Psoas muscle (tissue), 8 donors: Measurements from ENCODE around the gene SLC5A12. TPM values are rescaled to one million over a fixed set of nuclear protein-coding genes. Genes with fewer than 3 reads are reported as not detected.
A peak's percentile ranks its signal among the peaks of the same experiment; 100 is the strongest.

ENCODE experiments used
- ATAC-seq, 4 donors: fragments of 200-7000 bp; cut with Tn5 transposase; one replicate each; pipeline ENCODE4 v1.9.1; 2020; ENCODE audit warnings: moderate library complexity in 3 of 4, mild to moderate bottlenecking in 2 of 4
- DNase-seq, 2 donors: peaks; one replicate each; pipeline ENCODE4 v3.0.0-alpha.2; 2020
- H3K27ac ChIP-seq: fragments of 200-600 bp; one replicate; pipeline ENCODE4 v1.8.0; 2022
- H3K27me3 ChIP-seq, 3 donors: fragments of 200-600 bp in 1 of 3; one replicate each; pipeline versions ENCODE4 v1.6.1 to v1.8.0; 2013 to 2022; ENCODE audit warnings: low read length in 2 of 3, mild to moderate bottlenecking in 2 of 3, moderate library complexity in 1 of 3; ENCODE audit not compliant: insufficient read depth in 3 of 3
- H3K36me3 ChIP-seq, 2 donors: fragments of 200-600 bp in 1 of 2; one replicate each; pipeline versions ENCODE4 v1.6.1 to v1.8.0; 2013 to 2022; ENCODE audit warnings: low read depth in 1 of 2, mild to moderate bottlenecking in 1 of 2, moderate library complexity in 1 of 2; ENCODE audit not compliant: insufficient read depth in 1 of 2
- H3K4me1 ChIP-seq: fragments of 200-600 bp; one replicate; pipeline ENCODE4 v1.8.0; 2022
- H3K4me3 ChIP-seq: fragments of 200-600 bp; one replicate; pipeline ENCODE4 v1.8.0; 2022; ENCODE audit warnings: mild to moderate bottlenecking
- H3K9me3 ChIP-seq: fragments of 200-600 bp; one replicate; pipeline ENCODE4 v1.8.0; 2022
- WGBS, 3 donors: extraction: QIAGEN DNeasy Blood & Tissue Kit; methylation state at CpG; one replicate each; pipeline versions ENCODE4 v1.1.6 to v1.1.7; 2013; 5-methylcytosine and 5-hydroxymethylcytosine counted together
- intact Hi-C, 2 donors: fragments of 100-400 bp; cut with DNase I; formaldehyde crosslinking; loops; one replicate each; pipeline versions ENCODE4 v1.11.0 to v1.14.2; 2022
- polyA plus RNA-seq, 3 donors: library from polyadenylated mRNA; stranded (reverse); fragments of 200-250 nt; gene quantifications; one replicate each; pipeline ENCODE4 v1.2.3, GENCODE V29; 2013
- total RNA-seq, 4 donors: library from RNA; stranded (reverse); fragmentation: NEBNext Ultra II Directional in 2 of 4; extraction: Animal tissue kit (Norgen Biotek cat#: 25700) in 2 of 4; gene quantifications; one replicate each; pipeline versions ENCODE4 v1.2.1 to v1.2.4, GENCODE V29; 2021 to 2023
- TF ChIP-seq, protein P1 (sequence below): fragments of 200-600 bp; IDR thresholded peaks from one replicate; pipeline ENCODE4 v1.8.0; 2022; ENCODE audit warnings: antibody characterized with exemption
- donor health status: healthy with polysubstance abuse.
- donor health status: DM: no; HTN: no; CAD: no; lungs with moderate emphysema.
- donor health status: Bipolar disorder and iron deficiency.
- donor health status: healthy.
- donor health status: DM: yes; HTN: yes; CAD: no.
- donor health status: DM: no; HTN: no; CAD: no.
- donor health status: DM: no; HTN: no; CAD: no.
- donor health status: DM: yes; HTN: yes; CAD: no.

The SLC5A12 gene
- total and polyA plus RNA-seq, 7 donors, result 0.03 TPM; not detected in 6

DNA sequence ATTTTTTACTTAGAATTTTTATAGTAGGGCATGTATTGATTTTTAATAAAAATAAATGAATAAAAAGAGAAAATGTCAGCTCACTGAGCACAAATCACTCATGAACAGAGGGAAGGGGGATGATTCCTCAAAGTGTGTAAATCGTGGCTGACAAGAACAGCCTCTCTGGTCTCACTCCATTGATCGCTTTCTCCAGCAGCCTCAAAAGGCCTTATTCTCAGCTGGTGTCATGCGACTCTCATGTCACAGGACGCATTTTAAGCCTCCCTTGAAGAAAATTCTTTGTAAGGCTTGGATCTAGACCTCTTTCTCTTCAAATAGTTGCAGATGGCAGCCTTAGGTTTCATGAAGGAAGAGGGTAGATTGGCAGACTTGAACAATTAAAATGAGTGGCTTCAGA, 33.9 kb upstream of the SLC5A12 start:
- intact Hi-C loops, result loop anchor here in 1 of 2 donors (2.0 to 10.0 kb wide), 2 partner anchors 403 to 739 kb away; no protein-coding TSS in a partner anchor
- no peaks in the 10 kb centered on the region for H3K4me1 ChIP-seq
- H3K27ac ChIP-seq, result no peak overlapping the region
- TF ChIP-seq, protein P1, sequence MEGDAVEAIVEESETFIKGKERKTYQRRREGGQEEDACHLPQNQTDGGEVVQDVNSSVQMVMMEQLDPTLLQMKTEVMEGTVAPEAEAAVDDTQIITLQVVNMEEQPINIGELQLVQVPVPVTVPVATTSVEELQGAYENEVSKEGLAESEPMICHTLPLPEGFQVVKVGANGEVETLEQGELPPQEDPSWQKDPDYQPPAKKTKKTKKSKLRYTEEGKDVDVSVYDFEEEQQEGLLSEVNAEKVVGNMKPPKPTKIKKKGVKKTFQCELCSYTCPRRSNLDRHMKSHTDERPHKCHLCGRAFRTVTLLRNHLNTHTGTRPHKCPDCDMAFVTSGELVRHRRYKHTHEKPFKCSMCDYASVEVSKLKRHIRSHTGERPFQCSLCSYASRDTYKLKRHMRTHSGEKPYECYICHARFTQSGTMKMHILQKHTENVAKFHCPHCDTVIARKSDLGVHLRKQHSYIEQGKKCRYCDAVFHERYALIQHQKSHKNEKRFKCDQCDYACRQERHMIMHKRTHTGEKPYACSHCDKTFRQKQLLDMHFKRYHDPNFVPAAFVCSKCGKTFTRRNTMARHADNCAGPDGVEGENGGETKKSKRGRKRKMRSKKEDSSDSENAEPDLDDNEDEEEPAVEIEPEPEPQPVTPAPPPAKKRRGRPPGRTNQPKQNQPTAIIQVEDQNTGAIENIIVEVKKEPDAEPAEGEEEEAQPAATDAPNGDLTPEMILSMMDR, result no peak
- no peaks in the 10 kb centered on the region for H3K36me3 ChIP-seq
- no peaks in the 10 kb centered on the region for H3K9me3 ChIP-seq
- 77 to 86% (median 82%) methylated on average over 4 of the region's 4 CpGs for WGBS, 3 donors
- no peak for DNase-seq
- no peaks in the 10 kb centered on the region for H3K27me3 ChIP-seq
- ATAC-seq, result no peak
- H3K4me3 ChIP-seq, result no peak overlapping the region

DNA sequence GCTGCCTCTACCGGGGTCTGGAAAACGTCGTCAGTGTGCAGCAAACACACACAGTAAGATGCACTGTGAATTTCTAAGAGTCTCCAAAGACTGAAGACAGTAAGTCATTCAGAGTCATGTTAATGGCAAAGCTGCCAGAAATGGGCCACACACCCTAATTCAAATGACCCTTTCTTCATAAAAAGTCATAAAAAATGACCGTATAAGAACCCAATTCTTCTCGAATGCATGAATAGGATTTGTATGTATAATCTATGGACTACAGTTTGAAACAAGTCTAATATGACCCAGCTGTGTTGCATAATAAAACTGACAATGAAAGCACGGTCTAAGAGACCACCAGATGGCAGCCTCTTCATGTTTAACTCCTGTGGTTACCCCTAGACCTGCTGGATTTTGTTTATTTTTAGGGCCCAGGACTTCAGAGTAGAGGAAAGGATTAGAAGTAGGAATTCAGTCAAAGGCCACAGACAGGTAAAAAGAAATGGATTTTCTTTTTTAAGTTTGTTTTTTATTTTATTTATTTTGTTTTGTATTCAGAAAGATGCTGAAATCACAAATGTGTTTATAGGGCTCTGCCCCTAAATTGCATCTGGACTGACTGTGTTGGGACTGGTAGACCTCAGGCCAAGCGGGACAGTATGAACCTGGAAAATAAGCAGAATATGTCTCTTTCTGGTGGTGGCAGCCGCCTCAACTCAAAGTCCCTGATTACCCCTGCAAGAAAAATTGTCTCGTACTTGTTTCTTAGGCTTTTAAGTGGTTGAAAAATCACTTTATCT, 32.1 kb upstream of the SLC5A12 start:
- ATAC-seq, result peak; percentile 53 to 92 (median 79)
- Histone ChIP-seq H3K9me3 (no peaks in the 10 kb centered on the region), H3K4me1 (no peaks in the 10 kb centered on the region), H3K27me3 (no peaks in the 10 kb centered on the region), H3K4me3 (no peak overlapping the region), H3K27ac (no peak overlapping the region), H3K36me3 (no peaks in the 10 kb centered on the region)
- TF ChIP-seq, protein P1, result peak; percentile 69
- intact Hi-C loops, result loop anchor here (2.0 to 10.0 kb wide), 2 partner anchors 405 to 741 kb away; no protein-coding TSS in a partner anchor
- DNase-seq, result peak; percentile 18 to 52
- 34% methylated on average over 9 of the region's 9 CpGs for WGBS, 3 donors

DNA sequence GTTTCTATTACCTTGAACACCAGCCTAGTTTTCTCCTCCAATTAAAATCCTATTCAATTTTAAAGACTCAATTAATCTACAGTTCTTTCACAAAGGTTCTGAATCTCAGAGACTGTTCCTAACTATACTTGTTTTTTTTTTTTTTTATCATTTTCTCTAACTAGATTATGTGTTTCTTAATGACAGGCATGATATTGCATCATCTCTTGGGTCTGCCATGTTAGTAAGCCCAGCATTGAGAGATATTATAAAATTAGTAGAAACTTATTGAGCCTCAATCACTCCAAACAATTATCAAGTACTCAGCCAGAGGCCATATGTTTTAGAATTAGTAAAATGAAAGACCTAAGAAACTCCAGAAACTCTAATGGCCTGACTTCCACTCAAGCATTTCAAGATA, 28.1 kb upstream of the SLC5A12 start:
- Histone ChIP-seq H3K9me3 (no peaks in the 10 kb centered on the region), H3K27ac (no peak overlapping the region), H3K36me3 (no peaks in the 10 kb centered on the region), H3K4me1 (no peaks in the 10 kb centered on the region), H3K4me3 (no peak overlapping the region), H3K27me3 (no peaks in the 10 kb centered on the region)
- intact Hi-C loops, result loop anchor here in 1 of 2 donors (10.0 kb wide), 1 partner anchor 745 kb away; no protein-coding TSS in a partner anchor
- no peak for DNase-seq
- no peak for ATAC-seq
- TF ChIP-seq, protein P1, result no peak

DNA sequence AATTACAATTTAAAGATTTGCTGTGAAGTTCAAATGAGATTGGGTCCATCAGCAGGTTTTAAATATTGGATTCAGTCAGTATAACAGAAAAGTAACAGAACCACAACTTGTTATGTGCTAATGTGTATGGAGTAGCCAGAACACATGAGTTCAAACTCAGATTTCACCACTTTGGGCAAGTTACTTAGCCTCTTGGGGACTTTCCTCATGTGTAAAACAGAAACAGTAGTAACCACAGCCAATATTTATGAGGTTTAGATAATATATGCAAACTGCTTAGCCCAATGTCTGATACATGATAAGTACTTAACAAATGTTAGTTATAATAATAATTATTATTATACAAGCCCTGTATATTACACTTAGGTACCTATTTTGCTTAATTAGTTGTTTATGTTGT, 21.8 kb upstream of the SLC5A12 start:
- no peaks in the 10 kb centered on the region for H3K27me3 ChIP-seq

More for the DNA sequence above, 21.8 kb upstream of the SLC5A12 start:
- intact Hi-C loops, result no loop called here
- TF ChIP-seq, protein P1, result no peak
- Histone ChIP-seq H3K4me1 (no peaks in the 10 kb centered on the region), H3K36me3 (no peaks in the 10 kb centered on the region), H3K4me3 (no peak overlapping the region), H3K9me3 (no peaks in the 10 kb centered on the region), H3K27ac (no peak overlapping the region)
- no peak for ATAC-seq
- no peak for DNase-seq
